Heart left ventricle (tissue), 13 donors: Measurements from ENCODE around the gene ARFGAP1.

Experiments used
- POLR2A ChIP-seq, 2 donors: fragments of 450-650 bp; IDR thresholded peaks; one replicate each; pipeline ENCODE4 v1.6.1; 2017; ENCODE audit warnings: antibody characterized with exemption in 2 of 2, mild to moderate bottlenecking in 2 of 2, moderate library complexity in 2 of 2
- TF ChIP-seq, protein P1 (sequence below), 12 donors: fragments of 200-600 bp; sonication (generic) in 4 of 12; IDR thresholded peaks; one replicate each; pipeline versions ENCODE4 v1.5.0 to v1.8.0; 2018 to 2022; ENCODE audit warnings: antibody characterized with exemption in 12 of 12, mild to moderate bottlenecking in 5 of 12
- donor health status: ischemic (EF 13 %, LVEDD 7.1; RV severe dilation, severe dysfunction).
- donor health status: DM: no; HTN: yes; CAD: no.
- donor health status: DM: no; HTN: no; CAD: no.
- donor health status: ischemic (EF 25% LVEDD 6.9; RV normal size, moderate dysfunction).
- donor health status: ischemic (EF 25% LVEDD 5.7; RV mildly dilated, moderate dysfunction).
- donor health status: ischemic (EF 35%, LVEDD 5.7; RV mildly dilated, moderate dysfunction).
- donor health status: nonischemic (EF 11% LVEDD 7.7; RV severe dilation, severe dysfunction).
- donor health status: DM: yes; HTN: yes; CAD: no.
- donor health status: PGD.
- donor health status: ischemic (EF 29% LVEDD 5.4; RV normal size, mild dysfunction).
- donor health status: nonischemic (EF 23%, LVEDD 6.1; RV moderate dilation, normal function).

DNA sequence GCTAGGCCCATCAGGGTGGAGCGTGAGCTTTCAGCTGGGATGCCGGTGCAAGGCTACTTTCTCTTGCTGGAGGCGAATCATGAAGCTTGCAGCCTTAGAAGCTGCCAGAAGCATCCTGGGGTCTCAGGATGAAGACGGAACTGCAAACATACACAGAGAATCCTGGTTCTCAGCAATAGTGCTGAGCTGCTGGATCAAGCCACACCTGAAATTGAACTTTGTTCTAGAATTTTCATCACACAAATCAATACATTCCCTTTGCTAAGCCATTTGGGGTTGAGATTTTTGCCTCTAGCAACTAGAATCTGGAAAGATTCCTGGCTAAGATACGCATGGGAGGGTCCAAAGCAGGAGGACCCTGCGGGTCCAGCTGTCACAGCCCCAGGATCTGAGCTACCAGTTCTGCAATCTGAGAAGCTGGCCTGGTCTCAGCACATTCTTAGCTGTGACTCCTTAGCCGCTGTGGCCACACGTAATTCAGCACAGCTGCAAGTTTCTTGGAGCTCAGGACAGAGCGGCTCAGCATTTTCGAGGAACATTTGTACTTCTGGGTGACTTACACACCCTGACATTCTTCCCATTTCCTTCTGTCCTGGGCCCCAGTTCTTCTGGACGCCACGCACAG lies 6.6 kb upstream of the ARFGAP1 start:
- TF ChIP-seq, protein P1, sequence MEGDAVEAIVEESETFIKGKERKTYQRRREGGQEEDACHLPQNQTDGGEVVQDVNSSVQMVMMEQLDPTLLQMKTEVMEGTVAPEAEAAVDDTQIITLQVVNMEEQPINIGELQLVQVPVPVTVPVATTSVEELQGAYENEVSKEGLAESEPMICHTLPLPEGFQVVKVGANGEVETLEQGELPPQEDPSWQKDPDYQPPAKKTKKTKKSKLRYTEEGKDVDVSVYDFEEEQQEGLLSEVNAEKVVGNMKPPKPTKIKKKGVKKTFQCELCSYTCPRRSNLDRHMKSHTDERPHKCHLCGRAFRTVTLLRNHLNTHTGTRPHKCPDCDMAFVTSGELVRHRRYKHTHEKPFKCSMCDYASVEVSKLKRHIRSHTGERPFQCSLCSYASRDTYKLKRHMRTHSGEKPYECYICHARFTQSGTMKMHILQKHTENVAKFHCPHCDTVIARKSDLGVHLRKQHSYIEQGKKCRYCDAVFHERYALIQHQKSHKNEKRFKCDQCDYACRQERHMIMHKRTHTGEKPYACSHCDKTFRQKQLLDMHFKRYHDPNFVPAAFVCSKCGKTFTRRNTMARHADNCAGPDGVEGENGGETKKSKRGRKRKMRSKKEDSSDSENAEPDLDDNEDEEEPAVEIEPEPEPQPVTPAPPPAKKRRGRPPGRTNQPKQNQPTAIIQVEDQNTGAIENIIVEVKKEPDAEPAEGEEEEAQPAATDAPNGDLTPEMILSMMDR (IDR thresholded peaks at IDR 0.05), result no peak
- no peak for TF ChIP-seq POLR2A (IDR thresholded peaks at IDR 0.05)
